Panc1 (cell line): ENCODE measurements around the gene IGF1R.

Source experiments
- POLR2AphosphoS5 ChIP-seq: IDR thresholded peaks from 2 replicates; pipeline ENCODE4 v1.6.1; 2012; ENCODE audit warnings: mild to moderate bottlenecking, low read depth, low read length, moderate library complexity
- TF ChIP-seq, protein P1 (sequence below): fragments of 450-650 bp; IDR thresholded peaks from 2 replicates; pipeline ENCODE4 v1.5.1; 2017; ENCODE audit warnings: mild to moderate bottlenecking

GRCh38 chr15:98720577-98721565, 72.5 kb downstream of the IGF1R start:
- TF ChIP-seq, protein P1, sequence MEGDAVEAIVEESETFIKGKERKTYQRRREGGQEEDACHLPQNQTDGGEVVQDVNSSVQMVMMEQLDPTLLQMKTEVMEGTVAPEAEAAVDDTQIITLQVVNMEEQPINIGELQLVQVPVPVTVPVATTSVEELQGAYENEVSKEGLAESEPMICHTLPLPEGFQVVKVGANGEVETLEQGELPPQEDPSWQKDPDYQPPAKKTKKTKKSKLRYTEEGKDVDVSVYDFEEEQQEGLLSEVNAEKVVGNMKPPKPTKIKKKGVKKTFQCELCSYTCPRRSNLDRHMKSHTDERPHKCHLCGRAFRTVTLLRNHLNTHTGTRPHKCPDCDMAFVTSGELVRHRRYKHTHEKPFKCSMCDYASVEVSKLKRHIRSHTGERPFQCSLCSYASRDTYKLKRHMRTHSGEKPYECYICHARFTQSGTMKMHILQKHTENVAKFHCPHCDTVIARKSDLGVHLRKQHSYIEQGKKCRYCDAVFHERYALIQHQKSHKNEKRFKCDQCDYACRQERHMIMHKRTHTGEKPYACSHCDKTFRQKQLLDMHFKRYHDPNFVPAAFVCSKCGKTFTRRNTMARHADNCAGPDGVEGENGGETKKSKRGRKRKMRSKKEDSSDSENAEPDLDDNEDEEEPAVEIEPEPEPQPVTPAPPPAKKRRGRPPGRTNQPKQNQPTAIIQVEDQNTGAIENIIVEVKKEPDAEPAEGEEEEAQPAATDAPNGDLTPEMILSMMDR: no peak
- no peak for TF ChIP-seq POLR2AphosphoS5
